PC-3 (cell line): ENCODE data around the gene UBASH3A.

Source experiments
- CTCF ChIP-seq: fragments of 300-600 bp; sonication (generic); conservative IDR thresholded peaks from 2 replicates; pipeline ENCODE4 v1.5.1; 2017; ENCODE audit warnings: antibody characterized with exemption, low read depth, mild to moderate bottlenecking, low read length
- EZH2 ChIP-seq: fragments of 300-600 bp; sonication (generic); IDR thresholded peaks from one replicate; pipeline ENCODE4 v1.6.1; 2017; ENCODE audit warnings: antibody characterized with exemption, mild to moderate bottlenecking, low read length; ENCODE audit not compliant: unreplicated experiment
- EZH2phosphoT487 ChIP-seq: fragments of 300-600 bp; sonication (generic); IDR thresholded peaks from 2 replicates; pipeline ENCODE4 v1.6.1; 2018; ENCODE audit warnings: mild to moderate bottlenecking, antibody characterized with exemption, low read length, borderline replicate concordance

- TF ChIP-seq CTCF, result no peak
- no peak for TF ChIP-seq EZH2
- no peak for TF ChIP-seq EZH2phosphoT487
Measured at GRCh38 chr21:42390193-42390592, 13.5 kb upstream of the UBASH3A start.
